HT-29 (cell line): ENCODE results near the gene NTM. TPM values are rescaled to one million over a fixed set of nuclear protein-coding genes. Genes with fewer than 3 reads are reported as not detected.

ENCODE experiments used
- DNase-seq: peaks from one replicate; pipeline ENCODE4 v3.0.0-alpha.2; 2015; ENCODE audit warnings: low spot score
- total RNA-seq: library from RNA; depleted of rRNA; stranded (reverse); fragments of >200 nt; shearing (Covaris generic); gene quantifications from 2 replicates; pipeline ENCODE4 v1.2.3, GENCODE V29; 2014

The NTM gene
- total RNA-seq, 1 experiment from 2014 or later: not detected

- no peak for DNase-seq
Measured at GRCh38 chr11:131822506-131822905, 452.1 kb downstream of the NTM start.

GRCh38 chr11:131823772-131824171 is 453.4 kb downstream of the NTM start:
- no peak for DNase-seq

- DNase-seq: no peak
Measured at GRCh38 chr11:131824771-131825170, 454.4 kb downstream of the NTM start.

- DNase-seq: no peak
Measured at GRCh38 chr11:131827430-131827829, 457.0 kb downstream of the NTM start.

- DNase-seq: no peak
Measured at GRCh38 chr11:131829725-131830124, 459.3 kb downstream of the NTM start.

GRCh38 chr11:131832079-131832478 is 461.7 kb downstream of the NTM start:
- no peak for DNase-seq

GRCh38 chr11:131833366-131833765 is 463.0 kb downstream of the NTM start:
- DNase-seq: no peak

- DNase-seq: no peak
Measured at GRCh38 chr11:131837562-131837961, 467.1 kb downstream of the NTM start.

- no peak for DNase-seq
Measured at GRCh38 chr11:131838016-131838415, 467.6 kb downstream of the NTM start.

- no peak for DNase-seq
Measured at GRCh38 chr11:131839326-131839725, 468.9 kb downstream of the NTM start.

GRCh38 chr11:131840545-131840944 is 470.1 kb downstream of the NTM start:
- no peak for DNase-seq

GRCh38 chr11:131841028-131841427 is 470.6 kb downstream of the NTM start:
- no peak for DNase-seq

- DNase-seq: no peak
Measured at GRCh38 chr11:131841925-131842635, 471.7 kb downstream of the NTM start.

GRCh38 chr11:131845255-131845654 is 474.8 kb downstream of the NTM start:
- DNase-seq: no peak

GRCh38 chr11:131849485-131849884 is 479.1 kb downstream of the NTM start:
- no peak for DNase-seq

- no peak for DNase-seq
Measured at GRCh38 chr11:131850507-131850906, 480.1 kb downstream of the NTM start.

GRCh38 chr11:131851964-131852755 is 481.7 kb downstream of the NTM start:
- DNase-seq: no peak

- no peak for DNase-seq
Measured at GRCh38 chr11:131852757-131853156, 482.3 kb downstream of the NTM start.

- no peak for DNase-seq
Measured at GRCh38 chr11:131854391-131854790, 484.0 kb downstream of the NTM start.

- DNase-seq: no peak
Measured at GRCh38 chr11:131855320-131855719, 484.9 kb downstream of the NTM start.

- DNase-seq: no peak
Measured at GRCh38 chr11:131857246-131857645, 486.8 kb downstream of the NTM start.

- DNase-seq: no peak
Measured at GRCh38 chr11:131858505-131858904, 488.1 kb downstream of the NTM start.
